B cell (primary cell): ENCODE results near the gene IL31. TPM values are rescaled to one million over a fixed set of nuclear protein-coding genes. Genes with fewer than 3 reads are reported as not detected.

Experiments used
- ATAC-seq: fragments of 200-7000 bp; cut with Tn5 transposase; one replicate; pipeline ENCODE4 v1.10.0; 2021; ENCODE audit warnings: low read depth, mild to moderate bottlenecking, moderate number of reproducible peaks, moderate library complexity
- CTCF ChIA-PET: fragments of 350-600 bp; sonication (Branson Sonifier 250); formaldehyde crosslinking; loops from one replicate; lab custom pipeline; 2021; ENCODE audit warnings: antibody characterized with exemption, inconsistent platforms; lab: Charles Lee
- POLR2A ChIA-PET: fragments of 350-600 bp; sonication (Branson Sonifier 250); formaldehyde crosslinking; loops from one replicate; lab custom pipeline; 2021; ENCODE audit warnings: antibody characterized with exemption; lab: Charles Lee
- DNase-seq: peaks from one replicate; pipeline ENCODE4 v3.0.0; 2013
- H2AFZ ChIP-seq: 2 replicates; pipeline ENCODE4 v1.6.1; 2012; ENCODE audit warnings: mild to moderate bottlenecking, low read depth, low read length; ENCODE audit not compliant: insufficient read depth, poor library complexity, severe bottlenecking
- H3K27ac ChIP-seq, 2 donors: 1 replicate in 1 of 2; 2 replicates in 1 of 2; pipeline ENCODE4 v1.5.1; 2012 to 2013; ENCODE audit warnings: low read length in 2 of 2, mild to moderate bottlenecking in 2 of 2, moderate library complexity in 1 of 2
- H3K27me3 ChIP-seq, 4 experiments: fragments of 200-600 bp in 1 of 4; sonication (generic) in 1 of 4; replicated peaks in 1 of 4; 1 replicate in 2 of 4; 2 replicates in 2 of 4; pipeline versions ENCODE4 v1.6.1 to v1.7.0; 2013 to 2016; ENCODE audit warnings: low read length in 3 of 4, mild to moderate bottlenecking in 2 of 4, mixed read lengths in 1 of 4, moderate library complexity in 1 of 4; ENCODE audit not compliant: insufficient read depth in 4 of 4, control insufficient read depth in 3 of 4; ENCODE audit errors: control extremely low read depth in 1 of 4
- H3K36me3 ChIP-seq, 2 experiments: replicated peaks in 1 of 2; 1 replicate in 1 of 2; 2 replicates in 1 of 2; pipeline versions ENCODE4 v1.6.1 to v1.7.1; 2013; ENCODE audit warnings: low read length in 1 of 2; ENCODE audit not compliant: insufficient read depth in 2 of 2, control insufficient read depth in 1 of 2; ENCODE audit errors: control extremely low read depth in 1 of 2, extremely low read depth in 1 of 2
- H3K4me1 ChIP-seq, 2 donors: fragments of 200-600 bp in 1 of 2; sonication (generic) in 1 of 2; 1 replicate in 1 of 2; 2 replicates in 1 of 2; pipeline versions ENCODE4 v1.5.1 to v1.6.1; 2013 to 2017; ENCODE audit warnings: low read length in 2 of 2; ENCODE audit not compliant: control insufficient read depth in 2 of 2, insufficient read depth in 2 of 2
- H3K4me2 ChIP-seq: replicated peaks from 2 replicates; pipeline ENCODE3; 2012; ENCODE audit warnings: mild to moderate bottlenecking, low read depth, low read length; ENCODE audit not compliant: poor library complexity, severe bottlenecking
- H3K4me3 ChIP-seq, 5 experiments: fragments of 200-600 bp in 1 of 5; sonication (generic) in 1 of 5; 1 replicate in 3 of 5; 2 replicates in 2 of 5; pipeline versions ENCODE4 v1.5.1 to v1.7.0; 2011 to 2016; ENCODE audit warnings: low read length in 4 of 5, mild to moderate bottlenecking in 4 of 5, low read depth in 2 of 5, control low read depth in 1 of 5, moderate library complexity in 1 of 5; ENCODE audit not compliant: insufficient read depth in 1 of 5; ENCODE audit errors: control extremely low read depth in 1 of 5, extremely low read depth in 1 of 5
- H3K79me2 ChIP-seq: fragments of 200-600 bp; sonication (generic); one replicate; pipeline ENCODE4 v1.6.0; 2016; ENCODE audit warnings: low read length; ENCODE audit not compliant: control insufficient read depth, insufficient read depth
- H3K9ac ChIP-seq: fragments of 200-600 bp; sonication (generic); 2 replicates; pipeline ENCODE4 v1.6.1; 2017; ENCODE audit warnings: mild to moderate bottlenecking, low read length, moderate library complexity
- H3K9me3 ChIP-seq, 3 donors: one replicate each; pipeline versions ENCODE4 v1.6.1 to v1.7.1; 2013; ENCODE audit warnings: low read length in 2 of 3; ENCODE audit not compliant: control insufficient read depth in 2 of 3, insufficient read depth in 1 of 3; ENCODE audit errors: control extremely low read depth in 1 of 3
- H4K20me1 ChIP-seq: 2 replicates; pipeline ENCODE4 v1.6.0; 2012; ENCODE audit warnings: mild to moderate bottlenecking, low read length; ENCODE audit not compliant: insufficient read depth, control insufficient read depth, poor library complexity, severe bottlenecking
- H3K27ac Mint-ChIP-seq: one replicate; pipeline ENCODE4 v1.8.0; 2021; ENCODE audit warnings: mixed read lengths
- H3K27me3 Mint-ChIP-seq: one replicate; pipeline ENCODE4 v1.8.0; 2021; ENCODE audit warnings: mixed read lengths
- H3K4me1 Mint-ChIP-seq: one replicate; pipeline ENCODE4 v1.8.0; 2021; ENCODE audit warnings: mixed read lengths
- H3K4me3 Mint-ChIP-seq: one replicate; pipeline ENCODE4 v1.8.0; 2021; ENCODE audit warnings: mixed read lengths
- H3K9me3 Mint-ChIP-seq: one replicate; pipeline ENCODE4 v1.8.0; 2022; ENCODE audit warnings: mixed read lengths; ENCODE audit not compliant: insufficient read depth
- EZH2 ChIP-seq: IDR thresholded peaks from 2 replicates; pipeline ENCODE4 v1.6.1; 2012; ENCODE audit warnings: borderline replicate concordance, low read depth, mild to moderate bottlenecking, moderate library complexity, low read length; ENCODE audit not compliant: insufficient read depth, poor library complexity, severe bottlenecking
- WGBS: methylation state at CpG from one replicate; pipeline ENCODE4 v1.1.5; 2013; ENCODE audit warnings: missing lambda C conversion rate; ENCODE audit not compliant: insufficient coverage; 5-methylcytosine and 5-hydroxymethylcytosine counted together
- intact Hi-C: fragments of 100-400 bp; cut with micrococcal nuclease; formaldehyde crosslinking; loops from one replicate; pipeline ENCODE4 v1.10.0; 2022
- polyA plus RNA-seq: library from polyadenylated mRNA; depleted of rRNA; stranded (reverse); fragments of >200 nt; gene quantifications from 2 replicates; pipeline ENCODE4 v1.2.3, GENCODE V29; 2012
- total RNA-seq, 2 donors: library from RNA; stranded (reverse); fragments of 120-200 nt in 1 of 2; gene quantifications; 1 replicate in 1 of 2; 2 replicates in 1 of 2; pipeline versions ENCODE4 v1.2.3 to v1.2.4, GENCODE V29; 2013 to 2022
- TF ChIP-seq, protein P1 (sequence below): fragments of 200-600 bp; IDR thresholded peaks from one replicate; pipeline ENCODE4 v1.8.0; 2022; ENCODE audit warnings: antibody characterized with exemption, mild to moderate bottlenecking

IL31 gene
- total and polyA plus RNA-seq, 2 donors (not counting 1 experiment from before 2014, with no cell fraction given): not detected

DNA sequence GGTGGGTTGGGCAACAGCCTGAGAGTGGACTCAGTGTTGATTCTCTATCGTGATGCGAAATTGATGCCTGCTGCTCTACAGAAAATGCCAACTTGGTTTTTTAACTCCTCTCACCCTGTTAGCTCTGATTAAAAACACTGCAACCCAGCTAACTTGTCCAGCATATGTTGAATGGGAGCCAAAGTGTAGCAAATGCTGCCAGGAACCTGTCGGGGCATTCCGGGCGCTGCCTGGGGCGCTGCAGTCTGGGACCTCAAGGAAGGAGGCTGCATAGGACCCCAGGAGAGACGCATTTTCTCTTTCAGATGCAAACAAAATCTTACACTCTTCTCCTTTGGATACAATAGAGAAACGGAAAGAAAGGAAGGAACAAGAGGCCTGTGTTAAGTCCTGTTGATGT is 33.4 kb upstream of the IL31 start:
- TF ChIP-seq, protein P1, sequence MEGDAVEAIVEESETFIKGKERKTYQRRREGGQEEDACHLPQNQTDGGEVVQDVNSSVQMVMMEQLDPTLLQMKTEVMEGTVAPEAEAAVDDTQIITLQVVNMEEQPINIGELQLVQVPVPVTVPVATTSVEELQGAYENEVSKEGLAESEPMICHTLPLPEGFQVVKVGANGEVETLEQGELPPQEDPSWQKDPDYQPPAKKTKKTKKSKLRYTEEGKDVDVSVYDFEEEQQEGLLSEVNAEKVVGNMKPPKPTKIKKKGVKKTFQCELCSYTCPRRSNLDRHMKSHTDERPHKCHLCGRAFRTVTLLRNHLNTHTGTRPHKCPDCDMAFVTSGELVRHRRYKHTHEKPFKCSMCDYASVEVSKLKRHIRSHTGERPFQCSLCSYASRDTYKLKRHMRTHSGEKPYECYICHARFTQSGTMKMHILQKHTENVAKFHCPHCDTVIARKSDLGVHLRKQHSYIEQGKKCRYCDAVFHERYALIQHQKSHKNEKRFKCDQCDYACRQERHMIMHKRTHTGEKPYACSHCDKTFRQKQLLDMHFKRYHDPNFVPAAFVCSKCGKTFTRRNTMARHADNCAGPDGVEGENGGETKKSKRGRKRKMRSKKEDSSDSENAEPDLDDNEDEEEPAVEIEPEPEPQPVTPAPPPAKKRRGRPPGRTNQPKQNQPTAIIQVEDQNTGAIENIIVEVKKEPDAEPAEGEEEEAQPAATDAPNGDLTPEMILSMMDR: no peak
- TF ChIP-seq EZH2: no peak
- CTCF ChIA-PET: no interaction called here
- peaks cover 12% of the 10 kb centered on the region for H3K4me1 Mint-ChIP-seq

GRCh38 chr12:122206976-122207375 is 33.0 kb upstream of the IL31 start:
- no peak overlapping the region for H3K27ac ChIP-seq
- no peaks in the 10 kb centered on the region for H3K9me3 Mint-ChIP-seq
- H3K4me3 Mint-ChIP-seq: no peak overlapping the region
- H3K4me1 Mint-ChIP-seq: peaks cover 12% of the 10 kb centered on the region
- H3K9me3 ChIP-seq: peaks cover 0 to 3% (median 0%) of the 10 kb centered on the region in 3 donors
- peaks cover 13 to 14% of the 10 kb centered on the region in 2 donors for H3K4me1 ChIP-seq
- WGBS: 100% methylated on average over 4 of the region's 8 CpGs
- no peaks in the 10 kb centered on the region for H4K20me1 ChIP-seq
- no peak overlapping the region for H3K4me2 ChIP-seq
- H3K9ac ChIP-seq: no peak overlapping the region
- no peak for DNase-seq
- no peaks in the 10 kb centered on the region for H3K79me2 ChIP-seq
- intact Hi-C loops: no loop called here
- no peak overlapping the region for H3K4me3 ChIP-seq
- no peak for ATAC-seq
- no peak overlapping the region for H3K27ac Mint-ChIP-seq
- H3K27me3 ChIP-seq: peaks cover 0 to 28% (median 10%) of the 10 kb centered on the region in 4 experiments
- no peak overlapping the region for H2AFZ ChIP-seq
- POLR2A ChIA-PET: no interaction called here
- H3K27me3 Mint-ChIP-seq: peaks cover 11% of the 10 kb centered on the region
- no peak for TF ChIP-seq EZH2
- peaks cover 0 to 36% of the 10 kb centered on the region in 2 experiments for H3K36me3 ChIP-seq
- CTCF ChIA-PET: no interaction called here

More for the DNA sequence above, 33.4 kb upstream of the IL31 start:
- Histone ChIP-seq H2AFZ (no peak overlapping the region), H3K4me2 (no peak overlapping the region), H3K4me3 (no peak overlapping the region), H3K27me3 (peaks cover 0 to 25% (median 8%) of the 10 kb centered on the region in 4 experiments), H3K4me1 (peaks cover 12 to 14% of the 10 kb centered on the region in 2 donors), H3K36me3 (peaks cover 0 to 41% of the 10 kb centered on the region in 2 experiments), H3K27ac (no peak overlapping the region), H3K79me2 (no peaks in the 10 kb centered on the region), H3K9ac (no peak overlapping the region), H3K9me3 (peaks cover 0 to 3% (median 0%) of the 10 kb centered on the region in 3 donors), H4K20me1 (no peaks in the 10 kb centered on the region)
- WGBS: 100% methylated on average over 2 of the region's 8 CpGs
- intact Hi-C loops: no loop called here
- Mint-ChIP-seq H3K4me3 (no peak overlapping the region), H3K9me3 (no peaks in the 10 kb centered on the region), H3K27ac (no peak overlapping the region), H3K27me3 (peaks cover 11% of the 10 kb centered on the region)
- DNase-seq: no peak
- ATAC-seq: no peak
- POLR2A ChIA-PET: no interaction called here
